ENCODE data around the gene RNF130. TPM values are rescaled to one million over a fixed set of nuclear protein-coding genes. Genes with fewer than 3 reads are reported as not detected.

Gene RNF130
- total and polyA plus RNA-seq, 4 donors: 75.9 to 123 (median 90.8) TPM

- DNase-seq: no peak
- ATAC-seq (ENCODE audit: insufficient read depth, low FRiP score): no peak
- Histone ChIP-seq H3K9ac (ENCODE audit: insufficient read depth in 1 of 2, low read length in 2 of 2) (no peak overlapping the region), H3K4me3 (no peak overlapping the region), H3K4me1 (ENCODE audit: control insufficient read depth in 5 of 5, insufficient read depth in 5 of 5, low read length in 5 of 5) (no peaks in the 10 kb centered on the region), H3K9me3 (ENCODE audit: control insufficient read depth in 4 of 4, insufficient read depth in 3 of 4, low read length in 3 of 4) (no peaks in the 10 kb centered on the region), H3K27ac (ENCODE audit: low read depth in 1 of 2, low read length in 1 of 2) (no peak overlapping the region), H3K27me3 (ENCODE audit: control insufficient read depth in 3 of 3, insufficient read depth in 3 of 3, low read length in 2 of 3) (no peaks in the 10 kb centered on the region), H3K36me3 (ENCODE audit: control insufficient read depth in 4 of 4, insufficient read depth in 4 of 4, low read length in 4 of 4) (peaks cover 3 to 33% (median 25%) of the 10 kb centered on the region in 4 donors)
- 92 to 94% methylated on average over 11 of the region's 11 CpGs for WGBS, 2 donors
- TF ChIP-seq CTCF (IDR thresholded peaks at IDR 0.05; ENCODE audit: control extremely low read depth, extremely low read depth): no peak
Observed at GRCh38 chr5:179973391-179973790, 98.2 kb downstream of the RNF130 start.

- ATAC-seq (ENCODE audit: insufficient read depth, low FRiP score): no peak
Observed at GRCh38 chr5:179969110-179969509, 102.4 kb downstream of the RNF130 start.

GRCh38 chr5:179967489-179967888 is 104.1 kb downstream of the RNF130 start:
- Histone ChIP-seq H3K9me3 (ENCODE audit: control insufficient read depth in 4 of 4, insufficient read depth in 3 of 4, low read length in 3 of 4) (no peaks in the 10 kb centered on the region), H3K27me3 (ENCODE audit: control insufficient read depth in 3 of 3, insufficient read depth in 3 of 3, low read length in 2 of 3) (no peaks in the 10 kb centered on the region), H3K27ac (ENCODE audit: low read depth in 1 of 2, low read length in 1 of 2) (no peak overlapping the region), H3K9ac (ENCODE audit: insufficient read depth in 1 of 2, low read length in 2 of 2) (no peak overlapping the region), H3K4me1 (ENCODE audit: control insufficient read depth in 5 of 5, insufficient read depth in 5 of 5, low read length in 5 of 5) (no peaks in the 10 kb centered on the region), H3K4me3 (no peak overlapping the region), H3K36me3 (ENCODE audit: control insufficient read depth in 4 of 4, insufficient read depth in 4 of 4, low read length in 4 of 4) (peaks cover 8 to 37% (median 22%) of the 10 kb centered on the region in 4 donors)
- TF ChIP-seq CTCF (IDR thresholded peaks at IDR 0.05; ENCODE audit: control extremely low read depth, extremely low read depth): no peak
- DNase-seq (no peak), ATAC-seq (ENCODE audit: insufficient read depth, low FRiP score) (no peak)
- WGBS, 2 donors: 48 to 67% methylated on average over 1 of the region's 1 CpG

More at GRCh38 chr5:179969110-179969509, 102.4 kb downstream of the RNF130 start:
- Histone ChIP-seq H3K4me1 (ENCODE audit: control insufficient read depth in 5 of 5, insufficient read depth in 5 of 5, low read length in 5 of 5) (no peaks in the 10 kb centered on the region), H3K9me3 (ENCODE audit: control insufficient read depth in 4 of 4, insufficient read depth in 3 of 4, low read length in 3 of 4) (no peaks in the 10 kb centered on the region), H3K27me3 (ENCODE audit: control insufficient read depth in 3 of 3, insufficient read depth in 3 of 3, low read length in 2 of 3) (no peaks in the 10 kb centered on the region), H3K9ac (ENCODE audit: insufficient read depth in 1 of 2, low read length in 2 of 2) (no peak overlapping the region), H3K27ac (ENCODE audit: low read depth in 1 of 2, low read length in 1 of 2) (no peak overlapping the region), H3K4me3 (no peak overlapping the region), H3K36me3 (ENCODE audit: control insufficient read depth in 4 of 4, insufficient read depth in 4 of 4, low read length in 4 of 4) (peaks cover 8 to 33% (median 13%) of the 10 kb centered on the region in 4 donors)
- TF ChIP-seq CTCF (IDR thresholded peaks at IDR 0.05; ENCODE audit: control extremely low read depth, extremely low read depth): no peak
- WGBS, 2 donors: 94 to 95% methylated on average over 4 of the region's 4 CpGs
- DNase-seq: no peak

GRCh38 chr5:179964015-179964414 is 107.5 kb downstream of the RNF130 start:
- ATAC-seq (ENCODE audit: insufficient read depth, low FRiP score): no peak
- Histone ChIP-seq H3K27ac (ENCODE audit: low read depth in 1 of 2, low read length in 1 of 2) (no peak overlapping the region), H3K4me3 (no peak overlapping the region), H3K27me3 (ENCODE audit: control insufficient read depth in 3 of 3, insufficient read depth in 3 of 3, low read length in 2 of 3) (no peaks in the 10 kb centered on the region), H3K9me3 (ENCODE audit: control insufficient read depth in 4 of 4, insufficient read depth in 3 of 4, low read length in 3 of 4) (no peaks in the 10 kb centered on the region), H3K4me1 (ENCODE audit: control insufficient read depth in 5 of 5, insufficient read depth in 5 of 5, low read length in 5 of 5) (no peaks in the 10 kb centered on the region), H3K36me3 (ENCODE audit: control insufficient read depth in 4 of 4, insufficient read depth in 4 of 4, low read length in 4 of 4) (peaks cover 8 to 33% (median 20%) of the 10 kb centered on the region in 4 donors), H3K9ac (ENCODE audit: insufficient read depth in 1 of 2, low read length in 2 of 2) (no peak overlapping the region)
- no peak for DNase-seq
- 95 to 96% methylated on average over 8 of the region's 8 CpGs for WGBS, 2 donors
- no peak for TF ChIP-seq CTCF (IDR thresholded peaks at IDR 0.05; ENCODE audit: control extremely low read depth, extremely low read depth)
